ENCODE measurements around the gene CACTIN. TPM values are rescaled to one million over a fixed set of nuclear protein-coding genes. Genes with fewer than 3 reads are reported as not detected.

The CACTIN gene
- polyA plus RNA-seq, 1 of the 3 experiments (the other 2 are of a cell fraction), result 36.4 TPM

DNA sequence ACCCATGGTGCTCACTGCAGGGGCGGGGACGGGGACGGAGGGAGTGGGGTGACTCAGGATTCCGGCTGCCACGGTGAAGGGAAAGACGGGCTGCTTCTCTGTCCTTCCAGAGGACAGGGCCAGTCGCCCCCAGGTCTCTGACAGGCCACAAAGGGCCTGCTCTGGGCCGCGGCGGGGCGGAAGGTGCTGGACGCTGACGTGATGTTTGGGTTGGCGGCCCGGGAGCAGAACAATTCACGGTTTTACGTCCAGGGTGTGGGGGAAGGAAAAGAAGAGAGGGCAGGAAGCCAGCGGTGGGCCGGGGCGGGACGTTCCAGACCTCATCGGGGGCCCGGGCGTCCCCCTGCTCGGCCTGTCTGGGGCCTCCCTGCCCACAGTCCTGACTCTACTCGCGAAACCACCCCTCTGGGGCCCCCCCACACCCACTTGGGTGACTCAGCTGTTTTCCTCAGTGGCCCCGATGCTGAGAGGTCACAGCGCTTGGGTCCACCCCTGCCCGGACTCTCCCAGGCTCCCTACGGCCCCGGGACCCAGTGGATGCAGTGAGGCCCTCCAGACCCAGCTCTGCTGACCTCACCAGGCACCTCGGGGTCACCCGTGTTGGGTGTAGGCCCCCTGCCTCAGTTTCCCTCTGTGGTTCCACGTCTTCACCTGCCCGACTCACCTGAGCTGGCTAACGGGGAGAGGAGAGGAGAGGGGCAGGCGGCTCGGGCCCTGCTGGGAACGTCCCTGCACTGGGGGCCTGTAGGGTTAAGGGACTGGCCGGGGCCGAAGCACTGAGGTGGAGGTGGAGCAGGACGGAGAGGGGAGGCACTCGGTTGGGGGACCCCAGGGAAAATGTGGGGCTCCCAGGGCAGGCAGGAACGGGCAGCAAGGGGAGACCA is 44.4 kb upstream of the CACTIN start:
- Histone ChIP-seq H4K20me1 (ENCODE audit: insufficient read depth) (peaks cover 23% of the 10 kb centered on the region), H3K9me3 (no peaks in the 10 kb centered on the region), H2AFZ (ENCODE audit: low read depth) (no peak overlapping the region), H3K36me3 (replicated peaks in 1 of 2; ENCODE audit: control insufficient read depth in 1 of 2, insufficient read depth in 2 of 2, low read length in 1 of 2) (no peaks in the 10 kb centered on the region), H3K9ac (no peak overlapping the region), H3K79me2 (ENCODE audit: insufficient read depth) (peaks cover 9% of the 10 kb centered on the region; the same call in 1 of the 2 replicates), H3K4me2 (no peak overlapping the region), H3F3A (replicated peaks; ENCODE audit: insufficient read depth) (no peaks in the 10 kb centered on the region), H3K27ac (ENCODE audit: low read depth in 2 of 2, low read length in 1 of 2) (no peak overlapping the region), H3K27me3 (ENCODE audit: insufficient read depth) (no peaks in the 10 kb centered on the region), H3K4me3 (ENCODE audit: low read depth in 2 of 2, low read length in 1 of 2) (no peak overlapping the region), H3K9me2 (no peaks in the 10 kb centered on the region), H3K4me1 (ENCODE audit: control insufficient read depth in 1 of 2, insufficient read depth in 2 of 2, low read depth in 1 of 2, low read length in 1 of 2) (no peaks in the 10 kb centered on the region; a peak in 1 of 4 replicates)
- TF ChIP-seq EZH2phosphoT487 (IDR thresholded peaks at IDR 0.05; ENCODE audit: borderline replicate concordance, low read depth) (no peak), SIN3A (IDR thresholded peaks at IDR 0.05; ENCODE audit: borderline replicate concordance, low read depth, low read length) (no peak), NFIC (IDR thresholded peaks at IDR 0.05; ENCODE audit: borderline replicate concordance) (no peak), USF1 (IDR thresholded peaks at IDR 0.05; ENCODE audit: borderline replicate concordance, low read depth) (no peak), EP300 (IDR thresholded peaks at IDR 0.05; ENCODE audit: borderline replicate concordance in 1 of 2, low read depth in 1 of 2, low read length in 1 of 2) (no peak), GABPA (IDR thresholded peaks at IDR 0.05; ENCODE audit: low read depth) (no peak), ZBTB33 (IDR thresholded peaks at IDR 0.05; ENCODE audit: borderline replicate concordance, low read depth) (no peak)
- TF ChIP-seq, protein P1, sequence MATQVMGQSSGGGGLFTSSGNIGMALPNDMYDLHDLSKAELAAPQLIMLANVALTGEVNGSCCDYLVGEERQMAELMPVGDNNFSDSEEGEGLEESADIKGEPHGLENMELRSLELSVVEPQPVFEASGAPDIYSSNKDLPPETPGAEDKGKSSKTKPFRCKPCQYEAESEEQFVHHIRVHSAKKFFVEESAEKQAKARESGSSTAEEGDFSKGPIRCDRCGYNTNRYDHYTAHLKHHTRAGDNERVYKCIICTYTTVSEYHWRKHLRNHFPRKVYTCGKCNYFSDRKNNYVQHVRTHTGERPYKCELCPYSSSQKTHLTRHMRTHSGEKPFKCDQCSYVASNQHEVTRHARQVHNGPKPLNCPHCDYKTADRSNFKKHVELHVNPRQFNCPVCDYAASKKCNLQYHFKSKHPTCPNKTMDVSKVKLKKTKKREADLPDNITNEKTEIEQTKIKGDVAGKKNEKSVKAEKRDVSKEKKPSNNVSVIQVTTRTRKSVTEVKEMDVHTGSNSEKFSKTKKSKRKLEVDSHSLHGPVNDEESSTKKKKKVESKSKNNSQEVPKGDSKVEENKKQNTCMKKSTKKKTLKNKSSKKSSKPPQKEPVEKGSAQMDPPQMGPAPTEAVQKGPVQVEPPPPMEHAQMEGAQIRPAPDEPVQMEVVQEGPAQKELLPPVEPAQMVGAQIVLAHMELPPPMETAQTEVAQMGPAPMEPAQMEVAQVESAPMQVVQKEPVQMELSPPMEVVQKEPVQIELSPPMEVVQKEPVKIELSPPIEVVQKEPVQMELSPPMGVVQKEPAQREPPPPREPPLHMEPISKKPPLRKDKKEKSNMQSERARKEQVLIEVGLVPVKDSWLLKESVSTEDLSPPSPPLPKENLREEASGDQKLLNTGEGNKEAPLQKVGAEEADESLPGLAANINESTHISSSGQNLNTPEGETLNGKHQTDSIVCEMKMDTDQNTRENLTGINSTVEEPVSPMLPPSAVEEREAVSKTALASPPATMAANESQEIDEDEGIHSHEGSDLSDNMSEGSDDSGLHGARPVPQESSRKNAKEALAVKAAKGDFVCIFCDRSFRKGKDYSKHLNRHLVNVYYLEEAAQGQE (IDR thresholded peaks at IDR 0.05; ENCODE audit: low read depth, low read length), result no peak
- 86% methylated on average over 29 of the region's 45 CpGs for WGBS (ENCODE audit: low lambda C conversion rate)
- DNase-seq, result no peak
- ChIA-PET CTCF (interaction anchor here (0.9 to 2.0 kb wide), 4 partner anchors 10 to 48 kb away, joined by 3 to 8 read pairs (median 4); no protein-coding TSS in a partner anchor), POLR2A (no interaction called here)
